Left colon (tissue), 2 donors: ENCODE results near the gene WNK2. TPM values are rescaled to one million over a fixed set of nuclear protein-coding genes. Genes with fewer than 3 reads are reported as not detected.

Experiments
- ATAC-seq: fragments of 200-7000 bp; cut with Tn5 transposase; one replicate; pipeline ENCODE4 v1.9.1; 2020; ENCODE audit warnings: mild to moderate bottlenecking, moderate library complexity
- DNase-seq, 2 donors: peaks; one replicate each; pipeline ENCODE4 v3.0.0-alpha.2; 2020
- intact Hi-C, 2 donors: fragments of 100-400 bp; cut with DNase I in 1 of 2; cut with micrococcal nuclease in 1 of 2; formaldehyde crosslinking; loops; one replicate each; pipeline versions ENCODE4 v1.11.2 to v1.14.0; 2022; cut with DNase I, micrococcal nuclease
- total RNA-seq, 2 donors: library from RNA; stranded (reverse); fragmentation: NEBNext Ultra II Directional; extraction: Animal tissue kit (Norgen Biotek cat#: 25700); gene quantifications; one replicate each; pipeline ENCODE4 v1.2.1, GENCODE V29; 2021
- donor health status: DM: no; HTN: no; CAD: no.
- donor health status: DM: yes; HTN: yes; CAD: no.

The WNK2 gene
- total RNA-seq, 2 donors from 2014 or later: 161 to 279 TPM

DNA sequence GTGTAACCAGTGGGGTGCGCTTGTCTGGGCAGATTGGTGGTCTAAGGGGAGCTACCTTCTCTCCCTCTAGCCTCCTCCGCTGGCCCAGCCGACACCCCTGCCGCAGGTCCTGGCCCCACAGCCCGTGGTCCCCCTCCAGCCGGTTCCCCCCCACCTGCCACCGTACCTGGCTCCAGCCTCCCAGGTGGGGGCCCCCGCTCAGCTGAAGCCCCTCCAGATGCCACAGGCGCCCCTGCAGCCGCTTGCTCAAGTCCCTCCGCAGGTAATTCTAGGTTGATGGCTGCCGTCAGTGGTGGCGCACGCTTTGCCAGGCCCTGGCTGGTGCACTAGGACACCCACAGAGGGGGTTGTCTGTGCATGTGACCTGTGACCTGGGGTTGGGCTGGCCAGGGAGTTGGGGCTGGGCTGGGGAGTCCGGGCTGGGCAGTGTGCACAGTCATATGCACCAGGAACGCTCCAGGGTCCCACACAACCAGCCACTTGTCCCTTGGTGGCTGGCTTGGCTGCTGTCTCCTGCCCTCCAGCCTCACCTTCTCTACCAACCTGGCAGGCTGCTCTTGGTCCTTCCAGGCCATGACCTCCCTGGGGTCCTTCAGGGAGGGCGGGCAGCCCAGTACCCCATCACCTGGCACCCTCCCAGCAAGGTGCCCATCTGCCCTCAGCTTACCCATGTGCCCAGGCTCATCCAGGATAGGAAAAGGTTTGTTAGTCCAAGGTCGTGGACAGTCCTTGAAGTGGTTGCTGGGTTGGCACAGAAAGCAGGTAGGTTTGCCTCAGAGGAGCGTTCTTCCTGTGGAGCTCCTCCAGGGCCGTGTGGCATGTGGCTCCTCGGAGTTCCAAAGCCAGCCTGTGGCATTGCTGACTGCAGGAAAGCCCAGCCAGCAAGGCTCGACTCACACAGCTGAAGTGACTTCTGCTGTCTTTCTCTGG lies 73.2 kb downstream of the WNK2 start:
- ATAC-seq: no peak
- intact Hi-C loops: no loop called here
- DNase-seq: peak; percentile 2 to 23

DNA sequence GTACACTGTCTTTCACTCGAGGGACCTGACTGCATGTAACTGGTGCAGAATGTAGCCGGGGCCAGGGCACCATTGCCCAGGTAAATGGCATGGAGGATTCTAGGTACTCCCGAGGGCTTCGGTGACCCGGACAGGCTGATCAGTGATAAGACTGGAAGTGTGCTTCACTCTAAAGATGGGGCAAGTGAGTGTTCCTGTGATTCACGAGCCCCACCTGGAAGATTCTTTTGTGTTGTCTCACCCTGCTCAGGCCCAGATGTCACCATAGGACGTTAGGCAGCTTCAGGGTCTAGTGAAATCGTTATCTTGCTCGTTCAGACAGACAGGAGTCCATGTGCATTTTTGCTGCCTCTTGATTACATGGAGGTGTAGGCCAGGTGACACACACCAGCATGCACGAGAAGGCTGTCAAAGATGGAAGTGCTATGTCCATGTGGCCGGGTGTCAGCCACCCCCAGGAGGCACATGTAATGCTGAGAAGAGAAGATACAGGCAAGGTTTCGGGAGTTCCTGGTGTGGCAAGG lies 73.9 kb downstream of the WNK2 start:
- peak; percentile 3 to 11 for DNase-seq
- intact Hi-C loops: no loop called here

GRCh38 chr9:93258419-93258817 lies 74.5 kb downstream of the WNK2 start:
- DNase-seq (no peak), ATAC-seq (no peak)
- intact Hi-C loops: no loop called here

More for the DNA sequence above, 73.9 kb downstream of the WNK2 start:
- no peak for ATAC-seq

GRCh38 chr9:93258818-93259489 lies 75.0 kb downstream of the WNK2 start:
- intact Hi-C loops: no loop called here
- no peak for ATAC-seq
- DNase-seq: peak in 1 of 2 donors; percentile 23

- intact Hi-C loops: no loop called here
- DNase-seq (no peak), ATAC-seq (no peak)
Measured at GRCh38 chr9:93259490-93260262, 75.7 kb downstream of the WNK2 start.

DNA sequence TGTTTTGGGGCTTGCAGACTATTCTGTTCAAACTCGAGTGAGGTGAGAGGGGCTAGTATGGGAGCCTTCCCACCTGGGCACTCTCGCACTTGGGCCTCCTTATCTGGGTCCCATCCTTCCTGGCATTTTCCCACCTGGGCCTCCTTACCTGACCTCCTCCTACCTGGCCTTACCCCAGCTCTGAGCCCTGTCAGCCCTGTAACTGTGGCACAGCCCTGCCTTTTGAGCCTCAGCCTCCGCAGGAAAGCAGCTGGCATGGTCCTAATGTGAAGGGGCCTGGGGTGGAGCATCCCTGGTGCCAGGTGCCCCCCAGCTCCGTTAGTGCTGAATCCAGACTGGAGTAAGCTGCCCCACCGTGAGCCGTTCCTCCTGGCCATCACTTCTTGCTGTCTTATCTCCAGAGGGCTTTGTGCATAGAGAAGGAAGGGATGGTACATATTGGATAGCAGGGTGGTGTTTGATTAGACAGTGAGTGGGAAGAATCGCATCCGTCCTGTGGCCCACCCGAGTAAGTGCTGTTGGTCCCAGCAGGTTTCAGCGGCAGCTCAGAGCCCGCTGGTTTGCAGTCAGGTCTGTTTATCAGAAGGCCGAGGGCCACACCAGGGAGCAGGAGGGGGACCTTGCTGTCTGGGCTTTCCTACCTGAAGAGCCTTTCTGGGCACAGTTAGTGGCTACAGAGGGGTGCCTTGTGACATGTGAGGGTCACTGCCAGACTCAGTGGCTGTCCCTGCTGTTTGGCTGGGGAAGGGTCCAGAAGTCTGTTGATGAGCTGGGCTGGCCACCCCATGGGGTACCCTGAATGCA lies 76.5 kb downstream of the WNK2 start:
- intact Hi-C loops: no loop called here
- DNase-seq (no peak), ATAC-seq (no peak)

GRCh38 chr9:93261281-93261680 lies 77.3 kb downstream of the WNK2 start:
- intact Hi-C loops: no loop called here
- DNase-seq (peak in 1 of 2 donors; percentile 44), ATAC-seq (peak; percentile 53)

- ATAC-seq (no peak), DNase-seq (no peak)
- intact Hi-C loops: no loop called here
Measured at GRCh38 chr9:93261735-93262523, 78.0 kb downstream of the WNK2 start.

DNA sequence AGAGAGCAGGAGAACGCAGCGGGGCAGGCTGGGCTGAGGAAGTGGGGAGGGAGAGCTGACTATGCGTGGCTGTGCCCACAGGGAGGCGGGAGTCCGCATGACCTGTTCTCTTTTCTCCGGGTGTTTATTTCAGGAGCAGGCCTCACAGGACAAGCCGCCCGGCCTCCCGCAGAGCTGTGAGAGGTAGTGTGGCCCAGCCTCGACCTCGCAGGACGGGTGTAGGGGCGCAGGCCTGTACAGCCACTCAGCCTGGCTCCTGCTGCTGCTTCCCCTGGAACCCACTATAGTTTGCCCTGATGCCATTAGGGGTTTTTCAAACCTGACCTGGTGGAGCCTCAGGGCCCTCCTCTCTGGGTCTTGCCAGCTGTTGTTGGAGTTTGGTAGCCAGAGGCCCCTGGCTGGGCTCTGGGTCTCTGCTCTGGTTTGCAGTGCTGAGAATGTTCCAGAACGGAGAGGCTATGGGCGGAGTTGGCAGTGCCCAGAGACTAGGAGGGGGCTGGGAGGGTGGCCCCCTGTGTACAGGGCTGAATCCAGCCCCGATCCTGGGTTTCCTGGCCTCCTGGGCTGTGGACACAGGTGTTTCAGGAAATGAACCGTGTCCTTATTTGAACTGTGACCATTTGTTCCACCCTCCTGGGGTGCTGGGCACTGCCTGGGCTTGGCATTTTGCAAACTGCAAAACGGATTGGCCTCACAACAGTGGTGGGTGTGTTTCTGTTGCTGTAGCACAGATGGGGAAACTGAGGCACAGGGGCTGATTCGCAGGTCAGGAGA lies 78.8 kb downstream of the WNK2 start:
- intact Hi-C loops: no loop called here
- DNase-seq: no peak
- ATAC-seq: peak; percentile 67

GRCh38 chr9:93263334-93264229 lies 79.6 kb downstream of the WNK2 start:
- no peak for DNase-seq
- intact Hi-C loops: no loop called here
- ATAC-seq: no peak

GRCh38 chr9:93264338-93265125 lies 80.6 kb downstream of the WNK2 start:
- ATAC-seq (no peak), DNase-seq (no peak)
- intact Hi-C loops: no loop called here

DNA sequence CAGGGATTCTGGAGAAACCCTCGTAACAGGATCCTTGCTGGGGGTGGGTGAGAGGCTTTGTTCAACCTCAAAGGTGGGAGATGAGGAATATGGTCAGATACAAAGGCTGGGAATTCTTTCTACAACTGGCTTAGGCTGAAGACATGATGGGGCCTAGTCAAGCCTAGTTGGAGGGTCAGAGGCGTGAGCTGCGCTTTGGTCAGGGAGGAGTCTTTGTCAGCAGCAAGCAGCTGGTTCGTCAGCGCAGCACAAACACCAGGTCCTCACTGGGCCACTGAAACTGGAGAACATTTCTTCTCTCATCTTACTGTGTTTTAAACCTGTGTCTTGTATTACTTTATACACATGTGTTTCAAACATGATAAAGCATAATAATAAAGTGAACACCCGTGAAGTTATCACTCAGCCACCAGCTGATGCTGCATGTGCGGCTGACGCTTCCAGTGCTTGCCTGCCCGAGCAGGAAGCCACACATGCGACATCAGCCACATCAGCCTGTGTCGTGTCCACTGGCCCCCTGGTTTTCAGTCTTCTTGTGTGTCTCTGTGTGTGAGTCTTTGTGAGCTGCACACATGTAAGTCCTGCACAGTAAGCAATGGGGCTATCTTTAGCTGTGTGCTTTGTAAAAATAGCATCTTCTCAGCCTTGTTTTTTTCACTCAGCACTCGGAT lies 81.5 kb downstream of the WNK2 start:
- DNase-seq: no peak
- ATAC-seq: no peak
- intact Hi-C loops: no loop called here

GRCh38 chr9:93265972-93266371 lies 82.0 kb downstream of the WNK2 start:
- ATAC-seq: no peak
- intact Hi-C loops: no loop called here
- no peak for DNase-seq

GRCh38 chr9:93266521-93267001 lies 82.6 kb downstream of the WNK2 start:
- intact Hi-C loops: no loop called here
- DNase-seq (no peak), ATAC-seq (no peak)
